Measurements from ENCODE around the gene AHR. TPM values are rescaled to one million over a fixed set of nuclear protein-coding genes. Genes with fewer than 3 reads are reported as not detected.

AHR gene
- total RNA-seq, 1 experiment from 2014 or later = 6.1 TPM

GRCh38 chr7:17311194-17311593 is 12.7 kb downstream of the AHR start:
- Histone ChIP-seq H3K14ac (ENCODE audit: insufficient read depth, low read length) (no peak overlapping the region), H3K27ac (ENCODE audit: insufficient read length, low read depth, low read length) (no peak overlapping the region), H4K91ac (ENCODE audit: insufficient read length, low read depth, low read length) (no peak overlapping the region), H3K18ac (ENCODE audit: insufficient read length, low read depth, low read length) (no peak overlapping the region), H3K4me2 (ENCODE audit: insufficient read depth, insufficient read length, low read length) (no peak overlapping the region), H3K9me3 (ENCODE audit: control insufficient read depth, low read depth, low read length) (no peaks in the 10 kb centered on the region), H2BK15ac (ENCODE audit: low read depth, low read length) (no peak overlapping the region), H3T11ph (ENCODE audit: low read length) (no peak overlapping the region), H3K4ac (ENCODE audit: low read depth, low read length) (no peak overlapping the region), H3K56ac (ENCODE audit: insufficient read length, low read depth, low read length) (no peak overlapping the region), H3K79me1 (ENCODE audit: insufficient read depth, low read depth, low read length, poor library complexity, severe bottlenecking) (no peaks in the 10 kb centered on the region), H4K20me1 (ENCODE audit: control insufficient read depth, insufficient read depth, insufficient read length) (no peaks in the 10 kb centered on the region), H4K5ac (ENCODE audit: insufficient read length, low read depth, low read length) (no peak overlapping the region), H2BK12ac (ENCODE audit: insufficient read length, low read depth, low read length) (no peak overlapping the region), H3K27me3 (ENCODE audit: insufficient read depth, low read length) (no peaks in the 10 kb centered on the region), H3K9ac (ENCODE audit: extremely low read depth, insufficient read length, low read length) (no peak overlapping the region), H2AFZ (ENCODE audit: low read length) (no peak overlapping the region), H4K8ac (replicated peaks; ENCODE audit: insufficient read length, low read depth, low read length) (no peak overlapping the region), H2BK120ac (ENCODE audit: low read depth, low read length, poor library complexity, severe bottlenecking) (no peak overlapping the region), H3K23me2 (ENCODE audit: insufficient read length, low read depth, low read length, poor library complexity, severe bottlenecking) (no peaks in the 10 kb centered on the region), H3K23ac (ENCODE audit: insufficient read length, low read depth, low read length) (no peak overlapping the region), H3K79me2 (ENCODE audit: insufficient read depth, low read length) (no peaks in the 10 kb centered on the region; the same call in 1 of the 2 replicates), H2BK20ac (ENCODE audit: low read depth, low read length, poor library complexity, severe bottlenecking) (no peak overlapping the region), H2BK5ac (ENCODE audit: insufficient read length, low read length) (no peak overlapping the region), H2AK5ac (ENCODE audit: insufficient read length, low read length) (no peak overlapping the region), H3K4me1 (ENCODE audit: insufficient read depth, low read length) (no peaks in the 10 kb centered on the region; the same call in 1 of the 2 replicates)
- no CpG with 5 or more reads among the region's 4 CpGs for WGBS (ENCODE audit: extremely low coverage, insufficient read length, low lambda C conversion rate)
- Mint-ChIP-seq H3K4me1 (peaks cover 41 to 44% of the 10 kb centered on the region in 2 experiments), H3K4me3 (no peak overlapping the region), H3K27me3 (ENCODE audit: low read depth) (no peaks in the 10 kb centered on the region), H3K9me3 (no peaks in the 10 kb centered on the region), H3K27ac (peak overlapping the region in 1 of 3 experiments; percentile 12; a peak in 2 of 7 replicates), H3K36me3 (ENCODE audit: insufficient read depth in 1 of 3, low read depth in 3 of 3) (no peaks in the 10 kb centered on the region)
- no peak for TF ChIP-seq CTCF (conservative IDR thresholded peaks at IDR 0.05)
- no peak for DNase-seq

Measured in H9 (cell line).